Stimulated activated CD4-positive, alpha-beta T cell treated with anti-CD3 and anti-CD28 coated beads, Interleukin-15, amount 100 ng/mL, for 48 hours (primary cell): Measurements from ENCODE around the gene RALGPS1.

Source experiments
- DNase-seq, 2 donors: peaks; one replicate each; pipeline ENCODE4 v3.0.0-alpha.2; 2020; ENCODE audit warnings: low read depth in 2 of 2

The RALGPS1 gene

DNA sequence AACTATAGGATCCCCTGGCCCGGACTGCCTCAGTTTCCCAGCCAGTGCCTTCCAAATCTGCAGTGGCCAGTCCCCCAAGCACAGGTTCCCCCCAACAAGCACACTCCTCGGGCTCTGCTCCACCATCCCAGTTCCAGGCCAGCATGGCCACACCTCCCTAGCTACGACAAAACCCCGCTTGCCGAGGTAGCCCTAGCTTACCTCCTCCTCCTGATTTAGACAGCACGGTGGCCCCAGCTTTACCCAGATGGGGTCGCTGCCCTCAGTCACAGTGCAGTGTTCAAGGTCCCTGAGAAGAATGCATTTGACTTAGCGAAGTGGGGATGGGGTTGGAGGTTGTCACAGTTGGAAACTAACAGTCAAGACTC lies 309.2 kb downstream of the RALGPS1 start:
- no peak for DNase-seq

DNA sequence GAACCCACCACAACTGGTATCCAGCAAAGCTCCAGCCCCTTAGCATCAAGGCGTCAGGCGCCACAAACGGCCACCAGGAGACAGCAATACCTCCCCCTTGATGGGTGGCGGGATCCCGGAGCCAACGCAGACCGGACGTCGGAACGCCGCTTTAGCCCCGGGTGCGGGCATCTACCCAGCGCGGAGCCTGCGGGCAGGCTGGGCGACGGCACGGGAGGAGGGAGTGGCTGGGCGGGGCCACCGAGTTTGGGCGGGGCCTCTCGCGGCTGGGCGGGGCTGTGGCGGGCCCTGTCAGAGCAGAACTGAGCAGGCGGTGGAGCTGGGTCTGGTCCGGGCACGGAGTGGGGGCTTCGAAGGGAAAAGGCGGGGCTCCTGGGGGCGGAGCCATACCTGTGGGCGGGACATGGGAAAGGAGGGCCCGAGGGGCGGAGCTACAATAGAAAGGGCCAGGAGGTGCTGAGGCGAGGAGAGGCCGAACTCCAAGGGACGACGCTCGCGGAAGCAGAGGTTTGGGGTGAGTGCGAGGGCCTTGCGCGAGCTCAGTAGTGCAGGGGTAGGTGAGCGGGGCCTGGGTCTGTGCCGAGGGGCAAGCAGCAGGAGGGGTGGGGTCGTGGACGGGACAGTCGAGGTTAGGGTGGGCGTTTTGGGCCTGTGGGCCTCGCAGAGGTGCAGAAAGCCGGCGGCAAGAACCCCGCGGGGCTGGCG lies 309.7 kb downstream of the RALGPS1 start:
- DNase-seq: peak; percentile 81

DNA sequence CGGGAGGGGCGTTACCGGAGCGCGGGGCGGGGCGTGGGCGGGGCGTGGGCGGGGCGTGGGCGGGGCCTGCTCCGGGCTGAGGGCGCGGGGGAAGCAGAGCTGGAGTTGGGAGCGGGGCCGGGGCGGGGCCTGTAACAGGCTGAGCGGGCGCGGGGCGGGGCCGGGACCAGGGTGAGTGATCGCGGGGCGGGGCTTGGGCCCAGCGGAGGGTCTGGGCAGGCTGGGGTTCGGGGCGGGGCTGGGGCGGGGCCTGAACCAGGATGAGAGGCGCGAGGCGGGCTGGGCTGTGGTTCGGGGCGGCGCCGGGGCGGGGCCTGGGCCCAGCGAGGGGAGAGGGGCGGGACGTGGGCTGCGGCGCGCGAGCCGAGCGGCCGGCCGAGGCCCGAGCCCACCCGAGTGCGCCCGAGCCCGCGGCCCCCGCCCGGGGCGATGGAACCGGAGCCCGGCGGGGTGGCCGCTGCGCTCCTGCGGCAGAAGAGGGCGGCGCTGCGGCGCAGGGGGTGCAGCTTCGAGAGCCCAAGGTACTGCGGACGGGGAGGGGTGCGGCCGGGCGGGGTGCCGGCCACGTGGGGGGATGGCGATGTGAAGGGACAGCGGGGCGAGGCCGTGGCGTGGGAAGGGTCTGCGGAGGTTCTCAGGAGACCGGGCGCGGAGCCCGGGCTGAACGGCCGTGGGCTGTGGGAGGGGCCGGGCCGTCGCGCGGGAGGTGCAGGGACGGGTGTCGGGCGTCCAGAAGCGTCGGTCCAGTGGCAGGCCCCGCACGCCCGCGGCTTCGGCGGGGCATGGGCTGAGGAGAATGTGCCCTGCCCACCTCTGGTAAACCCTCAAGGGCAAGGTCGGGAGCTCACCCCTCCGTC lies 310.5 kb downstream of the RALGPS1 start:
- peak; percentile 87 to 92 for DNase-seq

DNA sequence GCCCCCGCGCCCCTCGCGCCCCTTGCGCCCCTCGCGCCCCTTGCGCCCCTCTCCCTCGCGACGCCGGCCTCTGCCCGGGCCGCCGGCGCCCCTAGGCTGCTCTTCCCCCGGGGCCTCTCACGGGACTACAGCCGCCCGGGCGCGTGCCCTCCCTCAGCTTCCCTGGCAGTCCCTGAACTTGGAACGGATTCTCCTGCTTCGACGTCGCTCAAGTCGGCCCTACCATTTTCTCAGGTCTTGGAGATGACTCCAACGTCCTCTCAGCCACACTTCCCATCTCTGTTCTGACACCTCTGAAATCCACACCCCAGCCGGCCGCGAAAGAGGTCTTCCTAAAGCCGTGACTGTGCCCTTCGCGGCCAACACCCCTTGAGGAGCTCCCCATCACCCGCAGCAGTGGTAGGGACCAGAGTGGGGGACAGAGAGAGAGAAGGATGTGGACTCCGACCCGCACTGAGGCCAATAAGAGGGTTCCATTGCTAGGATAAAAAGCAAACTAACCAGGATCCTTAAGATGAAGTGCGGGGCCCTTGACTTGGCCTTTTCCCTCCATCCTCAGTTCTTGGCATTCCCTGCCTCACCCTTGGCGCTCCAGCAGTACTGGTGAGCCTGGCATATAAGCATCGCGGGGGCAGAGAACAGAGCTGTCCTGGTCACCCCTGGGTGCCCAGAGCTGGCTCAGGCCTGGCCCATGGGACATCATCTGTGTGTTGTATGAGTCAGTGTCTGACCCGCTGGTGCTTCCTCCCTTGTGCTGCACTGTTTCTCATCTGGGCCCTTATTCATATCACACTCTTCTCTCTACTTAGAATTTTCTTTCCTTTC lies 311.4 kb downstream of the RALGPS1 start:
- no peak for DNase-seq

DNA sequence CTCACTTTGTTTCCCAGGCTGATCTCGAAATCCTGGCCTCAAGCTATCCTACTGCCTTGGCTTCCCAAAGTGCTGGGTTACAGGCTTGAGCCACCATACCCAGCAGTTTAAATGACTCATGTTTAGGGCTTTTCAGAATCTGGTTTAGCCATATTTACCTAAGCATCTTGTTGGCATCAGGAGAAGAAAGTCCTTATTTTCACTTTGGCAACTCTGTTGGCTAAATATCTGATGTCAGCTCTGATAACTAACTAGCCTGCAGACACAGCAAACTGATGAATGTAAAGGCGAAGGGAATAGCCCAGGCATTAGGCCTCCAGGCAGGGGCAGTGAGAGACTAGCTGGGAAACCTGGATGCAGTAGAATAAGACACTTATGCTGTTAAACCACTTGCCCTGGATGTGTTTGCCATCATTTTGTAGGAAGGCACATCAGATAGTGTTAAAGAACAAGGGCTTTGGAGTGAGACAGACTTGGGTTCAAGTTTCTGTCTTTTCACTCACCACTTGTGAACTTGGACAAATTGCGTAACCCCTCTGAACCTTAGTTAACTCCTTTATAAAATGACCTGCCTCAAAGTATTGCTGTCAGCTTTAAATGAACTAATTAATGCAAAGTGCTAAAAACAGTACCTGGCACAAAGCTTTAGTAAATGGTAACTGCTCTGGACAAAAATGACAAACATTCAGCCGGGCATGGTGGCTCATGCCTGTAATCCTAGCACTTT lies 315.3 kb downstream of the RALGPS1 start:
- no peak for DNase-seq

DNA sequence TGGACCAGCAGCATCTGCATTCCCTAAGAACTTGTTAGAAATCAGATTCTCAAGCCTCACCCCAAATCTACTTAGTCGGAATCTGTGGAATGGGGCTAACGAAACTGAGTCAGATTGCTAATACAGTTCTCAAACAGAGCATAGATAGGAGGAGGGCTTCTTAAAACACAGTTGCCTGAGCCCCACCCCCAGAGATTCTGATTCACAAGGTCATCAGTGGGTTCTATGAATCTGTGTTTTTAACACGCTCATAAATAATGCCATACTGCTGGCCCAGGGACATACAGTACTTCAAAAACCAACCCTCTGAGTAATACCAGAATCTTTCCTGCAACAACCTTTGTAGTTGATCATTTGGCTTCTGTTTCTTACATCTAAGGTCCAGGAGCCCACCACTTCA lies 317.1 kb downstream of the RALGPS1 start:
- DNase-seq: no peak

DNA sequence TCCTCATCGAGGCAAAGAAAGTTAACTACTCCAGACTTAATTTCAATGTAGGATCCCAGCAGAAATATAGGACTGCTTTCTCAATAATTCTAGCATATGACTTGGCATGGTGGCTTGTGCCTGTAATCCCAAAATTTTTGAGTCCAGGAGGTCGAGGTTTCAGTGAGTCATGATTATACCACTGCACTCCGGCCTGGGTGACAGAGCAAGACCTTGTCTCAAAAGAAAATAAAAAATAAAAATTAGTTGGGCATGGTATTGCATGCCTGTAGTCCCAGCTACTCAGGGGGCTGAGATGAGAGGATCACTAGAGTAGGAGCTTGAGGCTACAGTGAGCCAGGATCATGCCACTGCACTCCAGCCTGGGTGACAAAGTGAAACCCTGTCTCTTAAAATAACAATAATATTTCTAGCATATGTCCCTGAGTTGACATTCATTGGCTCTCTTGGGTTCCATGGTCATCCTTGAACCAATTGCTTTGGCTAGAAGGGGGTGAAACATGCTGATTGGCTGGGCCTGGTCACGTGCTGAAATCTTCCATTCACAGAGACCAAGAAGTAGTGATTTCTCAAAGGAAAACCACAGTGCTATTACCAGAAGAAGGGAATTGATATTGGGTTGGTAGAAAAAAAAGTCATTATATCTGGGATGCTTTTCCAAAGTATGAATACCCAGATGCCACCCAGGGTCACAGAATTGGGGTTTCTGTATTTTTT lies 318.4 kb downstream of the RALGPS1 start:
- DNase-seq: no peak

DNA sequence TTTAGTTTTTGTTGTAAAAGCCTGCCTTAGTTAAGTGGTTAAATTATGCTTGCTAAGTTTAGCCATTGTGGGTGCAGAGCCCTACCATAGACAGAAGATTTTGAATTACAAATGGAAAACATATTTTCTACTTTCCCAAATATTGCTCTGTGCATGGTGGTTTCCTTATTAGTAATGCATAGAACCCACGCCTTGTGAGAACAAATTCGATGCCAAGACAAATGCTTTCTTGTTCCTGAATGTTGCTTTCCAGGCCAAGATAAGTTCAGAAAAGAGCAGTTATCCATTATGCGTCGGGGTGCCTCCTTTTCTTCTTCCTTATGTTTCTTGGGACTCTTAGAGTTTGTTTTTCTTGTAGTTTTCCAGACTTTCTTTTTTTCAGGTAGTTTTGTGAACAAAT lies 319.0 kb downstream of the RALGPS1 start:
- DNase-seq: no peak

DNA sequence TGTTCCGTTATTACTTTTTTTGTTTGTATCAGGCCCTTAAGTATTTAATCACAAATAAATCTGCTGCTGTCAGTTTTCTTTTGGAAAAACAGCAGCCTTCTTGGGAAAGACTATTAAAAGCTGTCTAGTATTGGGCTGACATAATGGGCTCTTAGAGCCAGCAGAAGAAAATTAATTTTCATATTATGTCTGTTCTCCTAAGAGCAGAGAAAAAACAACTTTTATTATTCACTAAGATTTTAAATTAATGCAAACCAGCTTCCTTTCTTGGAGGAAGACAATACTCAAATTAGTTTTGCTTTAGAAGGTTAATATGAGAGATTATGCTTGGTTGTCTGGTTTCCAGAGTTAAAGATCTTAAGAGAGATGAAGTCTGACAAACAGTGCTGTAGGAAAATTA lies 319.4 kb downstream of the RALGPS1 start:
- no peak for DNase-seq

DNA sequence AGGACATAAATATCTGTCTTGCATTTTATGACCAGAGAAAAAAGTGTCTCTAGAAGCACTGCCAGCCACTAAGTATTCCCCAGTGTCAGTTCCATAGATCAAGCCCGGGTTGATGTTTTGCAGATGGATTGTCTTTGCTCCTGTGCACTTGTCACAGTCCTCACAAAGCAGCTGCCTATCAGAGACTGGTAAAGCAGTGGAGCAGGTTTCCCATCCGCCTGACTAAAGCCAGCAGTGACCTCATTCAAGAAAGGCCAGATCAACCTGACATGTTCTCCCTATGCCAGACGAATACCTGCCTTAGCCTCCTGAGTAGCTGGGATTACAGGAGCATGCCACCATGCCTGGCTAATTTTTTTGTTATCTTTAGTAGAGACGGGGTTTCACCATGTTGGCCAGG lies 323.2 kb downstream of the RALGPS1 start:
- no peak for DNase-seq

DNA sequence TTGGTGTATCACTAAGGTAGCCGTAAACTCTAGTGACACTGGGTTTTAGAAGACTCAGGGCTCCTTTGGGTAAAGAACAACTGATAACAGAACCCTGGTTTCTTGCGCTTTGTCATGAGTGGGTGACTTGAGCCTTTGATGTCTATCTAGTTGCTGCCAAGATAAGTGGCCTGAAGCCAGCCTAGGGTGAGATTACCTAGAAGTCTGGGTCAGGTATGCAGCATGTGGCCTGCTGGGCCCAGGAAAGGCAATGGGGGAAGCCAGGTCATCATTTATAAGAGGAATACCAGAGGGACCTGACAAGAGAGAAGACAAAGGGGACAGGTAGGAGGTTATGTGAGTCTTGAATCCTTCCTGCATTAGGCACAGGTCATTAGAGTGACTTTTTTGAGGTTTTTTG lies 326.8 kb downstream of the RALGPS1 start:
- DNase-seq: no peak

DNA sequence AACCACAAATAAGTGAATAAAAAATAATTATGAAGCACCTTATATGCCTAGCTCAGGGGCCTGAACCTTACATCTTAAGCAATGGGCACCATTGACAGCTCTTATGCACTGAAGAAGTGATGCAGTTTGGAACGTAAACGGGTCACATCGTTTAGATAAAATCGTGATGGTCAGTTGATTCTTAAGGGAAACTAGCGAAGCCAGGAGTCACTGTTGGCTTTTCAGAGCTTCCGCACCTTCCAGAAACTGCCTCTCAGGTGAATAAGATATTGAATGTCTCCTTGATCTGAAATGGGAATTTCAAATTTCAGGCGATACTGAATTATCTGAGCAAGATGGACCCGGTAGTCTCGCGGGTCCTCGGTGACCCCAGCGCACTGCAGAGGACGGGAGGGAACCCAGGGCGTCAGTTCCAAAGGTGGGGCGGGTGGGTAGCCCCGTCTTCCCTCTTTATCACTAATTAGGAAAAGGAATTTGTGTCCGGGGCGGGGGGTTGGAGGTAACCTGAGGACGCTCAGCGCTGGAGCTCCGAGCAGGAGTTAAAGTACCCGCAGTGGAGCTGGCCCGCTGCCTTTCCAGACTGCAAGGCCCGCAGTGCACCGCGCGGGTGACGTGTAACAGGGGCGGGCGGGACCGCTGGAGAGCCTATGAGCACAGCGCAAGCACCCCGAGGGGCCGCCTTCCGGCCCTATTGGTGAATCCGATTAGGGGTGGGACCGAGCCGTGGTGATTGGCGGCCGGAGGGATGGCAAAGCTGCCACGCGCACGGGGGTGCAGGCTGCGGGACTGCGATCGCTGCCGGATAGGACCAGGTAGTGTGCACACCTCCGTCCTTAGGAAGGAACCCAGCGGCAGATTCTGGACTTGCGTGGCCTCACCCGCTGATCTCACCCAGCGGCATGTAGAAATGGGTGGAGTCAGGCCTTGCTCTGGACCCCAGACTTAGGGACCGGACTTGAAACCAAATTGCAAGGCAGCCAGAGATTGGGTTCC lies 330.3 kb downstream of the RALGPS1 start:
- DNase-seq: peak; percentile 90 to 95

DNA sequence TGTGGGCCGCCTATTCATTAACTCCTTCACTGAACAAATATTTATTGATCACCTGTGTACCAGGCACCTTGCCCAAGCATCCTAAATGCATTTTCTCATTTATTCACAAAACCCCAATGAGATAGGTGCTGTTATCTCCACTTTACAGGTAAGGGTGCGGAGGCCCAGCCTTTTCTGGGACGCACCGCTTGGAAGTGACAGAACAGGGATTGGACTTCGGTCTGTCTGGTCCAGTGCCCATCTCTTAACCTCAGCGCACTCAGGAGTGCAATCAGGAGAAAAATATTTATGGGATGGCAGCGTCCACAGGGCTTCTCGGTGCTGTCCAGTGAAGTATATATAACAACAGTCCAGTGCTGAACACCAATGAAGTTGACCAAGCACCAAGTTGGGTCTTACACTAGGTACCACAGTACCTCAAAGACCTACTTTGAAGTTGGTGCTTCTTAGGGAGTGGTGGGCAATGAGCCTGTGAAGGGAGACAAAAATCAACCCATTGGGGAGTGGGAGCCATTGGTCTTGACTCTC lies 331.1 kb downstream of the RALGPS1 start:
- no peak for DNase-seq

DNA sequence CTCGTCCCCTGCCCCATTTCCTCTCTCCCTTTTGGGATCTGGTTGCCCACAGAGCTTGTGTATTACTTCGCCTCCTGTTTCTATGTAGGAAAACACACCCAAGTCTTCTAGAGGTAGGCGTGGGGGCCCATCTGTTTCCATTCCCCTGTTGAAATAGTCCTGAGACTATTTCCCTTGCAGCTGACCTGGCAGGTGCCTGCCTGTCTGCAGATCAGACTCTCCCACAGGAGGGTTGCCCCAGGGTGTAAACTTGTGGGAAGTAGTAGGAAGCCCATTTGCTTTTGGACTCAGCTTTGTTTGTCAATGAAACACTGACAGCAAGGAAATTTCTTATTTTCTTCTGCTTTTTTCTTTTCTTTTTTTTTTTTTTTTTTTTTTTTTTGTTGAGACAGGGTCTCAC lies 333.7 kb downstream of the RALGPS1 start:
- no peak for DNase-seq

DNA sequence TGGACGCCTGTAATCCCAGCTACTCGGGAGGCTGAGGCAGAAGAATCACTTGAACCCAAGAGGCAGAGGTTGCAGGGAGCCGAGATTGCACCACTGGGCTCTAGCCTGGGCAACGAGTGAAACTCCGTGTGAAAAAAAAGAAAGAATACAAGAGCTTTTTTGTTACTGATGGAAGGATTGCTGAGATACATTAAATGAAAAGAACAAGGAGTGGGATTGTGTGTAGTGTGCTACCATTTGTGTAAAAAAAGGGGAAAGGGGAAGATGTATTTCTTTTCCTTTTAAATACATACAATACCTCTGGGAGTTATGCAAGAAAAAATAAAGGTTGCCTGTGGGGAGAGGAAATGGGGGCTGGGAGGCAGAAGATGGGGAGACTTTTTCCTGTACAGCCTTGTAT lies 335.3 kb downstream of the RALGPS1 start:
- DNase-seq: no peak

DNA sequence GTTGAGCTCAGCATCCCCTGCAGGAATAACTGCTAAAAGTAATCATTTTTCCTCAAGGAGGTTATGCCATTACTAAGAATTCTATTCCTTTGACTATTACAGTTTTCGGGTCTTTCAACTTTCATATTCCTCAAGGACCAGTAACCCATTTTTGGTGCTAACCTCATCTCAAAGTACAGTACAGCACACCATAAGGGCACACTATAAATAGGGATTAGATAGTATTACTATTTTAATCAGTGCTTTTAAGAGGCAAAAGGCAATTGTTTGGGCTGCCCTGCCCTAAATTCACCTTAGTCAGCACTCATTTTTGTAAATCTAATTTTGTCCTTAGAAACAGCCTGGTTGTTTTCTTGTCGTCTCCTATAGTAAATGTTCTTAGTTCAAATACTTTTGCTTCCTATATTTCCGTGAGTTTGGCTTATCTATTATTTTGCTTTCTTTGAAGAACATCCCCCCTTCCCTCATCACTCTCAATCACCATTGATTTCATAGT lies 336.4 kb downstream of the RALGPS1 start:
- no peak for DNase-seq

DNA sequence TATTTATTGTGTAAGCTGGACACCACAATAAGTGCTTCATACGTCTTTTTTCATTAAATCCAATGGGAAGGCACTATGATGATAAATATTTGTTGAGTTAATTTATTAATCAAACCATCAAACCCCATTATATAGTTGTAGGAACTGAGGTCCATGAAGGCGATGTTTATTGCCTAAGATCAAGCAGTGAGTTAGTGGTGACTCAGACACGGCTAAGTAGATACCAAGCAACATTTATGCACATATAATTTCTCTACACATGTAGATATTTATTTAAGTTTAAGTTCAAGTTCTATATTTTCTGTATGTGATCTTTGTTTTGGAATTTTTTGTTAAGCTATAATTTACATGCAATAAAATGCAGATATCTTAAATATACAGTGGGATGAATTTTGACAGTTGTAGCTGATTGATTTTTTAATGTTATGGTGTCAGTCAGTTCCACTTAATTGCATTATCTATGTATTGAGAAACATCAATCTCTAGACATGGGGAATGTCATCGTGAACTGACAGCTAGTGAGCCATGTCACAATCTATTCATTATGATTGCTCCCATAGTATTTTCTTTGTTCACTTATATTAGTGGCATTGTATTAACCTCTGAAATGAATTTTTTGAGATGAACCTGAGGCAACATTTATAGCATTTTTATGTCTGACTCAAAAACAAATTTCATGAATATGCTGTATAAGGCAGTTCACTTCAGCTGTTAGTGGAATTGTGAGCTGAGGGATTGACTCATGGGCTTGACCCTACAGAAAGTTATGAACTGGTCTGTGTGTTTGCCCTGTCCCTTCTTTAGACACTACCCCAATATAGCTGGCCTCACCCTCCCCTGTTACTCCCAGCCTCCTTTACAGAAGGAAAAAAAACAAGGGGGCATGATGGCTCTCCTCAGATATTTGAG lies 338.1 kb downstream of the RALGPS1 start:
- no peak for DNase-seq

DNA sequence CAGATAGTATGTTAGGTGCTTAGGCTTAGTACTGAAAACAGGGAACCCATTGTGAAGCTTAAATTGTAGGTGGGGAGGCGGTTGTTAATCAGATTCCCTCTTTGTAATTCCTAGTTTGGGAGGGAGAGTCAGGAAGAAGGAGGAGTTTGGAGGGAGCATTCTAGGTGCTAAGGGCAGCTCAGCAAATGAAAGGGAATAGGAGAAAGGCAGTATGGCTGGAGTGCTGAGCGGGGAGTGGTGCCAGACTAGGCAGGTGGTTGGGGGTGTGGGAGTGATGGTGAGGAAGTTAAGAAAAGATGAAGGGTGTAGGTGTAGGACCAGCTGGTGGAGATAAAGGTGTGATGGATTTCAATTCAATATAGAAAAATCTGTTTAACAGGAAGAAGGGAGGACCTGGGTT lies 338.9 kb downstream of the RALGPS1 start:
- DNase-seq: no peak
